ENCODE data around the gene MEF2D. TPM values are rescaled to one million over a fixed set of nuclear protein-coding genes. Genes with fewer than 3 reads are reported as not detected.

The MEF2D gene
- total RNA-seq, 6 experiments from 2014 or later: 13.3 to 17.1 (median 15.0) TPM

DNA sequence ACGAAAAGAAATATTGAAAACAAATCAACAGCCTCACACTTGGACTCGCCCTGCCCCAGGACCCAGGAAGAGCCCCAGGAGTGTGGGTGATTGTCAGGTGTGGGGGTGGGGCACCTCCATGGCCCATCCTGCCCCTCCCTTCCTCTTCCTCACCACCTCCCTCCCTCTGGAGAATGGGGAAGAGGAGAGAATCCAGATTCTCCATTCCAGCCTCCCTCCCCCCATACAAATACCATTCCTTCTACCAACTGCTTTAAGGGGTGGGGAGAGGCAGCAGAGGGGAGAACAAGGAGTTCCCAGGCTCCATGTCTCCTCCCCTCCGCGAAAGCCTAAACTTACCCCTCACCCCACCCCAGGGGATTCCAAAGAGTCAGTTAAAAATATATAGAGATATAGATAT is 36.7 kb downstream of the MEF2D start:
- Histone ChIP-seq H3K9me3 (no peaks in the 10 kb centered on the region), H3K4me3 (no peak overlapping the region), H3K27ac (no peak overlapping the region), H3K4me1 (no peaks in the 10 kb centered on the region), H3K27me3 (no peaks in the 10 kb centered on the region), H3K36me3 (peaks cover 0 to 22% (median 13%) of the 10 kb centered on the region in 4 donors)
- intact Hi-C loops (cut with DNase I): loop anchor here (5.0 to 10.0 kb wide), 2 partner anchors 33 to 141 kb away; partner anchors contain the start of gene GPATCH4 (in 1 of the 2)
- no peak for ATAC-seq
- DNase-seq: no peak
- 90% methylated on average over 4 of the region's 4 CpGs for WGBS (ENCODE audit: insufficient coverage, low coverage, low lambda C conversion rate, missing lambda C conversion rate)
- no peak for TF ChIP-seq POLR2A (IDR thresholded peaks at IDR 0.05)
- TF ChIP-seq, protein P1, sequence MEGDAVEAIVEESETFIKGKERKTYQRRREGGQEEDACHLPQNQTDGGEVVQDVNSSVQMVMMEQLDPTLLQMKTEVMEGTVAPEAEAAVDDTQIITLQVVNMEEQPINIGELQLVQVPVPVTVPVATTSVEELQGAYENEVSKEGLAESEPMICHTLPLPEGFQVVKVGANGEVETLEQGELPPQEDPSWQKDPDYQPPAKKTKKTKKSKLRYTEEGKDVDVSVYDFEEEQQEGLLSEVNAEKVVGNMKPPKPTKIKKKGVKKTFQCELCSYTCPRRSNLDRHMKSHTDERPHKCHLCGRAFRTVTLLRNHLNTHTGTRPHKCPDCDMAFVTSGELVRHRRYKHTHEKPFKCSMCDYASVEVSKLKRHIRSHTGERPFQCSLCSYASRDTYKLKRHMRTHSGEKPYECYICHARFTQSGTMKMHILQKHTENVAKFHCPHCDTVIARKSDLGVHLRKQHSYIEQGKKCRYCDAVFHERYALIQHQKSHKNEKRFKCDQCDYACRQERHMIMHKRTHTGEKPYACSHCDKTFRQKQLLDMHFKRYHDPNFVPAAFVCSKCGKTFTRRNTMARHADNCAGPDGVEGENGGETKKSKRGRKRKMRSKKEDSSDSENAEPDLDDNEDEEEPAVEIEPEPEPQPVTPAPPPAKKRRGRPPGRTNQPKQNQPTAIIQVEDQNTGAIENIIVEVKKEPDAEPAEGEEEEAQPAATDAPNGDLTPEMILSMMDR (IDR thresholded peaks at IDR 0.05): no peak

- DNase-seq (no peak), ATAC-seq (no peak)
- H3K27me3 ChIP-seq: no peaks in the 10 kb centered on the region
- H3K4me3 ChIP-seq: no peak overlapping the region
- no peak for TF ChIP-seq POLR2A (IDR thresholded peaks at IDR 0.05)
- TF ChIP-seq, protein P1 (IDR thresholded peaks at IDR 0.05): no peak
- intact Hi-C loops (cut with DNase I): loop anchor here (5.0 to 10.0 kb wide), 2 partner anchors 34 to 142 kb away; partner anchors contain the start of gene GPATCH4 (in 1 of the 2)
- H3K36me3 ChIP-seq: peaks cover 0 to 15% (median 8%) of the 10 kb centered on the region in 4 donors
- WGBS (ENCODE audit: insufficient coverage, low coverage, low lambda C conversion rate, missing lambda C conversion rate): 86% methylated on average over 14 of the region's 20 CpGs
- H3K9me3 ChIP-seq: no peaks in the 10 kb centered on the region
- no peak overlapping the region for H3K27ac ChIP-seq
- H3K4me1 ChIP-seq: no peaks in the 10 kb centered on the region
These were observed 37.4 kb downstream of the MEF2D start for GRCh38 chr1:156462954-156463795.

- Histone ChIP-seq H3K36me3 (peaks cover 0 to 3% (median 1%) of the 10 kb centered on the region in 4 donors), H3K27me3 (no peaks in the 10 kb centered on the region), H3K9me3 (no peaks in the 10 kb centered on the region), H3K4me1 (no peaks in the 10 kb centered on the region), H3K4me3 (no peak overlapping the region), H3K27ac (no peak overlapping the region)
- no peak for DNase-seq
- intact Hi-C loops (cut with DNase I): loop anchor here (5.0 to 10.0 kb wide), 2 partner anchors 35 to 143 kb away; partner anchors contain the start of gene GPATCH4 (in 1 of the 2)
- no peak for TF ChIP-seq POLR2A (IDR thresholded peaks at IDR 0.05)
- TF ChIP-seq, protein P1 (IDR thresholded peaks at IDR 0.05): no peak
- WGBS (ENCODE audit: insufficient coverage, low coverage, low lambda C conversion rate, missing lambda C conversion rate): 74% methylated on average over 4 of the region's 17 CpGs
- no peak for ATAC-seq
These were observed 38.6 kb downstream of the MEF2D start for GRCh38 chr1:156461781-156462647.

- ATAC-seq (no peak), DNase-seq (no peak)
- intact Hi-C loops (cut with DNase I): loop anchor here (5.0 to 10.0 kb wide), 2 partner anchors 36 to 144 kb away; partner anchors contain the start of gene GPATCH4 (in 1 of the 2)
- Histone ChIP-seq H3K27ac (no peak overlapping the region), H3K4me3 (no peak overlapping the region), H3K27me3 (no peaks in the 10 kb centered on the region), H3K36me3 (no peaks in the 10 kb centered on the region), H3K4me1 (no peaks in the 10 kb centered on the region), H3K9me3 (no peaks in the 10 kb centered on the region)
- no peak for TF ChIP-seq POLR2A (IDR thresholded peaks at IDR 0.05)
- TF ChIP-seq, protein P1 (IDR thresholded peaks at IDR 0.05): no peak
- 47% methylated on average over 3 of the region's 4 CpGs for whole genome bisulfite sequencing (ENCODE audit: insufficient coverage, low coverage, low lambda C conversion rate, missing lambda C conversion rate)
These were observed 39.5 kb downstream of the MEF2D start for GRCh38 chr1:156461109-156461508.

All from right lobe of liver (tissue), 6 donors.